Globus pallidus (tissue), 1 donor: Measurements from ENCODE around the gene PIKFYVE.
"Not testable (repeated sequence)": the region's sequence is repeated elsewhere in the genome, so short reads cannot be mapped to it uniquely, and the experiment has no call there.

Experiments
- DNase-seq: peaks from one replicate; pipeline ENCODE4 v3.0.0-alpha.2; 2015; ENCODE audit warnings: low spot score

Gene PIKFYVE

GRCh38 chr2:208265801-208266552, at the start of gene PIKFYVE:
Gene PIKFYVE (plus strand): TSS chr2:208266255. CDS start chr2:208271520, 5,265 bp downstream.
- DNase-seq = peak; percentile 99

GRCh38 chr2:208221873-208222272, 44.2 kb upstream of the PIKFYVE start:
- not testable (repeated sequence) for DNase-seq

GRCh38 chr2:208222351-208222750, 43.7 kb upstream of the PIKFYVE start:
- DNase-seq = no peak

- DNase-seq = no peak
Measured at GRCh38 chr2:208224802-208225201, 41.3 kb upstream of the PIKFYVE start.

GRCh38 chr2:208227581-208228232, 38.3 kb upstream of the PIKFYVE start:
- DNase-seq = no peak

GRCh38 chr2:208228476-208228875, 37.6 kb upstream of the PIKFYVE start:
- no peak for DNase-seq

GRCh38 chr2:208234786-208235185, 31.3 kb upstream of the PIKFYVE start:
- no peak for DNase-seq

GRCh38 chr2:208235860-208236259, 30.2 kb upstream of the PIKFYVE start:
- no peak for DNase-seq

GRCh38 chr2:208239770-208240493, 26.1 kb upstream of the PIKFYVE start:
- no peak for DNase-seq

GRCh38 chr2:208240619-208241209, 25.3 kb upstream of the PIKFYVE start:
- DNase-seq = no peak

- no peak for DNase-seq
Measured at GRCh38 chr2:208244422-208244821, 21.6 kb upstream of the PIKFYVE start.

GRCh38 chr2:208245746-208246145, 20.3 kb upstream of the PIKFYVE start:
- DNase-seq = no peak

GRCh38 chr2:208248601-208249000, 17.5 kb upstream of the PIKFYVE start:
- DNase-seq = no peak

GRCh38 chr2:208249296-208249695, 16.8 kb upstream of the PIKFYVE start:
- no peak for DNase-seq

GRCh38 chr2:208250388-208250787, 15.7 kb upstream of the PIKFYVE start:
- no peak for DNase-seq

GRCh38 chr2:208251098-208251497, 15.0 kb upstream of the PIKFYVE start:
- no peak for DNase-seq

- no peak for DNase-seq
Measured at GRCh38 chr2:208252716-208253492, 13.2 kb upstream of the PIKFYVE start.

- DNase-seq = no peak
Measured at GRCh38 chr2:208253600-208254117, 12.4 kb upstream of the PIKFYVE start.

GRCh38 chr2:208254118-208254870, 11.8 kb upstream of the PIKFYVE start:
- DNase-seq = peak; percentile 87

- DNase-seq = peak; percentile 95
Measured at GRCh38 chr2:208254871-208255556, 11.0 kb upstream of the PIKFYVE start, which contains the start of gene IDH1. Gene IDH1 (minus strand): TSS chr2:208255071. CDS start chr2:208251551, 3,520 bp downstream.
